Trophoblast cell (in vitro differentiated cells and primary cell): ENCODE results near the gene TSPAN12.

ENCODE experiments used
- DNase-seq, 2 donors: peaks; one replicate each; pipeline ENCODE4 v3.0.0-alpha.2; 2016
- H2AFZ ChIP-seq: 2 replicates; pipeline ENCODE4 v1.6.1; 2013; ENCODE audit warnings: low read length, moderate library complexity, mild to moderate bottlenecking; ENCODE audit not compliant: insufficient read depth, poor library complexity
- H2AK5ac ChIP-seq: 2 replicates; pipeline ENCODE4 v1.6.1; 2013; ENCODE audit warnings: mild to moderate bottlenecking, low read length
- H2BK120ac ChIP-seq: 2 replicates; pipeline ENCODE4 v1.6.1; 2013; ENCODE audit warnings: low read length, mild to moderate bottlenecking, moderate library complexity; ENCODE audit not compliant: insufficient read depth, poor library complexity
- H2BK12ac ChIP-seq: 2 replicates; pipeline ENCODE4 v1.6.1; 2013; ENCODE audit warnings: mild to moderate bottlenecking, low read length, moderate library complexity
- H2BK5ac ChIP-seq: 2 replicates; pipeline ENCODE4 v1.6.1; 2013; ENCODE audit warnings: low read length, low read depth, moderate library complexity, mild to moderate bottlenecking; ENCODE audit not compliant: poor library complexity
- H3K14ac ChIP-seq: 2 replicates; pipeline ENCODE4 v1.6.1; 2013; ENCODE audit warnings: mild to moderate bottlenecking, low read length
- H3K18ac ChIP-seq: 2 replicates; pipeline ENCODE4 v1.6.1; 2013; ENCODE audit warnings: mild to moderate bottlenecking, low read length
- H3K23ac ChIP-seq: 2 replicates; pipeline ENCODE4 v1.6.1; 2013; ENCODE audit warnings: low read length
- H3K27ac ChIP-seq: 2 replicates; pipeline ENCODE4 v1.5.1; 2013; ENCODE audit warnings: low read depth, mild to moderate bottlenecking, inconsistent platforms, low read length, moderate library complexity
- H3K27me3 ChIP-seq: 2 replicates; pipeline ENCODE4 v1.6.1; 2013; ENCODE audit warnings: inconsistent platforms, mild to moderate bottlenecking, low read length, moderate library complexity; ENCODE audit not compliant: insufficient read depth
- H3K36me3 ChIP-seq, 2 experiments: 1 replicate in 1 of 2; 2 replicates in 1 of 2; pipeline ENCODE4 v1.6.1; 2013; ENCODE audit warnings: low read length in 2 of 2, mild to moderate bottlenecking in 2 of 2, moderate library complexity in 1 of 2; ENCODE audit not compliant: insufficient read depth in 2 of 2, control insufficient read depth in 1 of 2
- H3K4ac ChIP-seq: 2 replicates; pipeline ENCODE4 v1.6.1; 2013; ENCODE audit warnings: low read depth, mild to moderate bottlenecking, low read length, moderate library complexity
- H3K4me1 ChIP-seq, 2 experiments: 1 replicate in 1 of 2; 2 replicates in 1 of 2; pipeline ENCODE4 v1.6.1; 2013; ENCODE audit warnings: low read length in 2 of 2, mild to moderate bottlenecking in 2 of 2, moderate library complexity in 1 of 2; ENCODE audit not compliant: insufficient read depth in 2 of 2, control insufficient read depth in 1 of 2
- H3K4me2 ChIP-seq: 2 replicates; pipeline ENCODE4 v1.6.1; 2013; ENCODE audit warnings: inconsistent platforms, mild to moderate bottlenecking, low read length, moderate library complexity
- H3K4me3 ChIP-seq: 2 replicates; pipeline ENCODE4 v1.5.1; 2013; ENCODE audit warnings: mild to moderate bottlenecking, low read depth, low read length, inconsistent platforms
- H3K79me1 ChIP-seq: one replicate; pipeline ENCODE4 v1.6.1; 2013; ENCODE audit warnings: low read length
- H3K79me2 ChIP-seq: 2 replicates; pipeline ENCODE4 v1.6.1; 2013; ENCODE audit warnings: low read length, mild to moderate bottlenecking; ENCODE audit not compliant: control insufficient read depth, insufficient read depth, poor library complexity
- H3K9ac ChIP-seq: 2 replicates; pipeline ENCODE4 v1.6.1; 2013; ENCODE audit warnings: mild to moderate bottlenecking, low read length
- H3K9me3 ChIP-seq: 2 replicates; pipeline ENCODE4 v1.6.1; 2013; ENCODE audit warnings: low read depth, mild to moderate bottlenecking, control low read depth, inconsistent platforms, low read length; ENCODE audit not compliant: insufficient read depth
- H4K12ac ChIP-seq: 2 replicates; pipeline ENCODE4 v1.6.1; 2013; ENCODE audit warnings: low read depth, mild to moderate bottlenecking, low read length, moderate library complexity
- H4K8ac ChIP-seq: 2 replicates; pipeline ENCODE4 v1.6.1; 2013; ENCODE audit warnings: low read depth, mild to moderate bottlenecking, low read length, moderate library complexity
- H4K91ac ChIP-seq: one replicate; pipeline ENCODE4 v1.6.1; 2013; ENCODE audit warnings: low read depth, mild to moderate bottlenecking, low read length, moderate library complexity
- WGBS: extraction: QIAGEN DNeasy Blood & Tissue Kit; methylation state at CpG from one replicate; pipeline ENCODE4 v1.1.7; 2013; ENCODE audit warnings: missing lambda C conversion rate; ENCODE audit not compliant: insufficient read length, insufficient coverage; ENCODE audit errors: extremely low coverage; 5-methylcytosine and 5-hydroxymethylcytosine counted together

Gene TSPAN12

DNA sequence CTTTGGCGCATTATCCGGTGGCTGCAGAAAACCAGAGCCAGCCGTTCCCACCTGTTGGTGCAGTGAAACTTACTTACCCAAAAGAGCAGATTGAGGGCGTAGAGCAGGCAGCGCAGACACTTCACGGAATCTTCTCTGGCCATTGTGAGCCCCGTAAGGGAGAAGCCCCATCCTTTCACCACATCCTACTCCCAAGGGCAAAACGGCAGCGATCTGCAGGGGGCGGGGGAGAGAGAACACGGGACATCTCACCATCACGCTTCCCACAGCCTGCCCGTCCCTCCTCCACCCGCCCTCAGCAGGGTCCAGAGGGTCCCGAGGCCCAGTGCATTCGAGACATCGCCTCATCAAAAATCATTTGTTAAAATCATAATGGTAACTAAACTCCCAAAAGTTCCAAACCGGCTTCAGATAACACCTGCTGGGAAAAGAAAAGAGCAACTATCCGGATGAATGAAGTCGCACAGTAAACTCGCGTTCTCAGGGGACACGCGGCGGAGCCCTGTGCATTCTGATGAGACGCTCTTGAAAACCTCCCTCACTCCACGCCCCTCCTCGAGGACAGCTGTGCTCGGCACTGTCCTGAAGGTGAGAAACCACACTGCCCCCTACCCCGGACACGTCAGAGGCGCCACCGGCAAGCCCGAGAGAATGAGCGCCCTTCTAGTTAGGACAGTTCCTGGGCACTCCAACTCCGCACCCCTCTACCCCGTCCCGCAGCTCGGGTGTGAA lies 1.2 kb downstream of the TSPAN12 start:
- no peak overlapping the region for H4K12ac ChIP-seq
- no peaks in the 10 kb centered on the region for H3K36me3 ChIP-seq
- H3K4me2 ChIP-seq: peak overlapping the region; percentile 81
- no peak overlapping the region for H2AK5ac ChIP-seq
- H3K14ac ChIP-seq: no peak overlapping the region
- no peak overlapping the region for H2BK5ac ChIP-seq
- WGBS: no CpG with 5 or more reads among the region's 39 CpGs
- H2AFZ ChIP-seq: peak overlapping the region; percentile 37
- no peak overlapping the region for H3K23ac ChIP-seq
- peak; percentile 80 for DNase-seq
- H3K27me3 ChIP-seq: no peaks in the 10 kb centered on the region
- no peak overlapping the region for H3K18ac ChIP-seq
- no peaks in the 10 kb centered on the region for H3K9me3 ChIP-seq
- H3K9ac ChIP-seq: peak overlapping the region; percentile 5
- peaks cover 9% of the 10 kb centered on the region for H3K79me1 ChIP-seq
- H3K27ac ChIP-seq: no peak overlapping the region
- peaks cover 6% of the 10 kb centered on the region for H3K79me2 ChIP-seq
- H3K4ac ChIP-seq: no peak overlapping the region
- no peaks in the 10 kb centered on the region for H3K4me1 ChIP-seq
- no peak overlapping the region for H4K91ac ChIP-seq
- no peak overlapping the region for H2BK120ac ChIP-seq
- no peak overlapping the region for H2BK12ac ChIP-seq
- peak overlapping the region; percentile 70 for H3K4me3 ChIP-seq
- no peak overlapping the region for H4K8ac ChIP-seq

DNA sequence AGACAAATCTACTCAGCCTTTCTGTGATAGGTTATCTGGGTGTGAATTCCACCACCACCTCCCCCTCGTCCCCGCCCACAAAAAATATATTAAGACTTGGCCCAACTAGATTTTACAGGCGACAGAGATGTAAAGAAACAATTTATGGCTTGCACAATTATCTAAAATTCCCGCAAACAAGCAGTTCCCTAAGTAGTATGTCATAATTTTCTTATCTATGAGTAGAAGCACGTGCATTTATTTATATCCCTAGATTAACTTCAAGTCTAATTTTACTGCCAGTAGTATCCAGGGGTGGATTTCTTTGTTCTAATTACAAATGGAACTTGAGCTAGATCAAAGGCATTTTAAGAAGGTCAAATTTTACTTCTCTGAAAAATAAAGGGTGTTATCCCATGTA lies 1.7 kb downstream of the TSPAN12 start:
- H3K9me3 ChIP-seq: no peaks in the 10 kb centered on the region
- H4K91ac ChIP-seq: no peak overlapping the region
- no peak overlapping the region for H3K4ac ChIP-seq
- no peak overlapping the region for H2BK5ac ChIP-seq
- peak overlapping the region; percentile 81 for H3K4me2 ChIP-seq
- peaks cover 6% of the 10 kb centered on the region for H3K79me2 ChIP-seq
- H3K18ac ChIP-seq: no peak overlapping the region
- no peak overlapping the region for H2BK12ac ChIP-seq
- no peak overlapping the region for H4K12ac ChIP-seq
- no peak for DNase-seq
- no peak overlapping the region for H4K8ac ChIP-seq
- H3K79me1 ChIP-seq: peaks cover 9% of the 10 kb centered on the region
- no CpG with 5 or more reads among the region's 5 CpGs for WGBS
- no peak overlapping the region for H3K27ac ChIP-seq
- H3K4me3 ChIP-seq: no peak overlapping the region
- H3K23ac ChIP-seq: no peak overlapping the region
- no peak overlapping the region for H2AFZ ChIP-seq
- no peak overlapping the region for H3K9ac ChIP-seq
- H3K27me3 ChIP-seq: no peaks in the 10 kb centered on the region
- H3K4me1 ChIP-seq: no peaks in the 10 kb centered on the region
- H3K36me3 ChIP-seq: no peaks in the 10 kb centered on the region
- no peak overlapping the region for H2BK120ac ChIP-seq
- H3K14ac ChIP-seq: no peak overlapping the region
- H2AK5ac ChIP-seq: no peak overlapping the region

DNA sequence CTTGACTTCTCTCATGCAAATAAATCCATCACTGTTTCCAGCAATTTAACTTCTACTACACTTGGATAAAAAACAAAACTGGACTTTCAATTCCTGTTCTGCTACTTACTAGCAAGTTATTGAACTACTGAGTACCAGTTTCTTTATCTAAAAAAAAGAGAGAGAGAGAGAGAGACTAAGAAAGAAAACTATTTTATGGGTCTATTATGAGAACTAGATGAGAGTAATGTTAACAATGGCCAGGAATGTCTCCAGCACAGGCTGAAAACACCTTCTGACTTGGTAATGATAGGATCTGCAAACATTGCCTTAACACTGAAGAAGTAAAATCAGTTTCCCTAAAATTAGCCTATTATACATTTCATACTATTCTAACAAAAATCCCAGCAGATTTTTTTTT lies 5.2 kb downstream of the TSPAN12 start:
- H3K4me1 ChIP-seq: no peaks in the 10 kb centered on the region
- no peak overlapping the region for H3K18ac ChIP-seq
- no peak overlapping the region for H3K4me2 ChIP-seq
- H3K14ac ChIP-seq: no peak overlapping the region
- no peak for DNase-seq
- no peak overlapping the region for H2BK12ac ChIP-seq
- H3K9me3 ChIP-seq: no peaks in the 10 kb centered on the region
- H3K23ac ChIP-seq: no peak overlapping the region
- H2AFZ ChIP-seq: no peak overlapping the region
- H3K36me3 ChIP-seq: no peaks in the 10 kb centered on the region
- no peak overlapping the region for H3K9ac ChIP-seq
- no peak overlapping the region for H4K12ac ChIP-seq
- no peak overlapping the region for H4K91ac ChIP-seq
- no peak overlapping the region for H4K8ac ChIP-seq
- H3K79me2 ChIP-seq: peaks cover 2% of the 10 kb centered on the region
- H3K79me1 ChIP-seq: peaks cover 2% of the 10 kb centered on the region
- H2BK5ac ChIP-seq: no peak overlapping the region
- H3K4me3 ChIP-seq: no peak overlapping the region
- no peak overlapping the region for H3K27ac ChIP-seq
- no peak overlapping the region for H2AK5ac ChIP-seq
- H2BK120ac ChIP-seq: no peak overlapping the region
- H3K4ac ChIP-seq: no peak overlapping the region
- H3K27me3 ChIP-seq: no peaks in the 10 kb centered on the region

DNA sequence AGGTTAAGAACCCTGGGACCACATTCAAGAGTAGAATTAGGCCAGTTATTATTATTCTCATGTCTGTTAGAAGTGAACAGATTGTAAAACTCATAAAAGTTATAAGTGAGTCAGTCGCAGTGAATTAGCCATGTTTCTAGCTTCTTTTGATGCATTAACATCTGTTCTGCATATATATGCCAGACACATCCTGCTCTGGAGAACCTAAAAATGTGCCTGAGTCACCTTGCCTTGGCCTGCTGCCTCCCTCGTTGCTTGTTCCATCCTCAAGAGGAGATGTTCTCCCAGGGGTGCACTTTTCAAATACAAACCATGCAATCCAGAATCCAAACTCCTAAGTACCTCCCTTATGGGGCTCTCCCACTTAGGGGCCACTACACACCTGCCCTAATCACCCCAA lies 14.8 kb downstream of the TSPAN12 start:
- no peak overlapping the region for H4K91ac ChIP-seq
- H3K4me3 ChIP-seq: no peak overlapping the region
- no peak overlapping the region for H3K23ac ChIP-seq
- no peaks in the 10 kb centered on the region for H3K27me3 ChIP-seq
- no peak overlapping the region for H3K14ac ChIP-seq
- H2BK5ac ChIP-seq: no peak overlapping the region
- no peak overlapping the region for H3K4ac ChIP-seq
- H4K12ac ChIP-seq: no peak overlapping the region
- H3K27ac ChIP-seq: no peak overlapping the region
- H2AK5ac ChIP-seq: no peak overlapping the region
- H3K4me1 ChIP-seq: peaks cover 0 to 3% of the 10 kb centered on the region in 2 experiments
- no peak overlapping the region for H3K18ac ChIP-seq
- no peak overlapping the region for H2BK12ac ChIP-seq
- H3K36me3 ChIP-seq: peaks cover 0 to 7% of the 10 kb centered on the region in 2 experiments
- H2BK120ac ChIP-seq: no peak overlapping the region
- H3K79me2 ChIP-seq: no peaks in the 10 kb centered on the region
- H3K9me3 ChIP-seq: peaks cover 8% of the 10 kb centered on the region
- no peak overlapping the region for H3K4me2 ChIP-seq
- H2AFZ ChIP-seq: no peak overlapping the region
- no peak overlapping the region for H4K8ac ChIP-seq
- WGBS: no CpG with 5 or more reads among the region's 2 CpGs
- H3K9ac ChIP-seq: no peak overlapping the region
- no peak for DNase-seq
- H3K79me1 ChIP-seq: no peaks in the 10 kb centered on the region
